Measurements from ENCODE around the gene PRR30. TPM values are rescaled to one million over a fixed set of nuclear protein-coding genes. Genes with fewer than 3 reads are reported as not detected.

Gene PRR30
- total and polyA plus RNA-seq, 2 donors from 2014 or later: not detected

- DNase-seq: no peak
- H3K27ac ChIP-seq (ENCODE audit: low read depth in 2 of 2, low read length in 2 of 2): no peak overlapping the region
- no peak overlapping the region for H3K4me3 ChIP-seq (ENCODE audit: low read length in 3 of 3)
- FAIRE-seq: no peak
- no peak overlapping the region for H3K9ac ChIP-seq (ENCODE audit: low read length in 3 of 3)
- no peaks in the 10 kb centered on the region for H3K36me3 ChIP-seq (ENCODE audit: control insufficient read depth in 2 of 3, insufficient read depth in 3 of 3, low read length in 3 of 3)
- no peaks in the 10 kb centered on the region for H3K9me3 ChIP-seq (ENCODE audit: control insufficient read depth in 2 of 3, insufficient read depth in 1 of 3, low read length in 3 of 3)
- H3K4me1 ChIP-seq (ENCODE audit: control insufficient read depth in 2 of 3, insufficient read depth in 2 of 3, low read depth in 1 of 3, low read length in 3 of 3): no peaks in the 10 kb centered on the region
- intact Hi-C loops (cut with DNase I): no loop called here
- H3K27me3 ChIP-seq (ENCODE audit: control insufficient read depth, insufficient read depth, low read length): no peaks in the 10 kb centered on the region
- TF ChIP-seq, protein P1, sequence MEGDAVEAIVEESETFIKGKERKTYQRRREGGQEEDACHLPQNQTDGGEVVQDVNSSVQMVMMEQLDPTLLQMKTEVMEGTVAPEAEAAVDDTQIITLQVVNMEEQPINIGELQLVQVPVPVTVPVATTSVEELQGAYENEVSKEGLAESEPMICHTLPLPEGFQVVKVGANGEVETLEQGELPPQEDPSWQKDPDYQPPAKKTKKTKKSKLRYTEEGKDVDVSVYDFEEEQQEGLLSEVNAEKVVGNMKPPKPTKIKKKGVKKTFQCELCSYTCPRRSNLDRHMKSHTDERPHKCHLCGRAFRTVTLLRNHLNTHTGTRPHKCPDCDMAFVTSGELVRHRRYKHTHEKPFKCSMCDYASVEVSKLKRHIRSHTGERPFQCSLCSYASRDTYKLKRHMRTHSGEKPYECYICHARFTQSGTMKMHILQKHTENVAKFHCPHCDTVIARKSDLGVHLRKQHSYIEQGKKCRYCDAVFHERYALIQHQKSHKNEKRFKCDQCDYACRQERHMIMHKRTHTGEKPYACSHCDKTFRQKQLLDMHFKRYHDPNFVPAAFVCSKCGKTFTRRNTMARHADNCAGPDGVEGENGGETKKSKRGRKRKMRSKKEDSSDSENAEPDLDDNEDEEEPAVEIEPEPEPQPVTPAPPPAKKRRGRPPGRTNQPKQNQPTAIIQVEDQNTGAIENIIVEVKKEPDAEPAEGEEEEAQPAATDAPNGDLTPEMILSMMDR (IDR thresholded peaks at IDR 0.05; ENCODE audit: borderline replicate concordance, extremely low read depth, insufficient read depth): no peak
Observed at GRCh38 chr2:27171351-27171848, 32.2 kb upstream of the PRR30 start.

- H3K9ac ChIP-seq (ENCODE audit: low read length in 3 of 3): no peak overlapping the region
- no peaks in the 10 kb centered on the region for H3K36me3 ChIP-seq (ENCODE audit: control insufficient read depth in 2 of 3, insufficient read depth in 3 of 3, low read length in 3 of 3)
- intact Hi-C loops (cut with DNase I): no loop called here
- no peak for FAIRE-seq
- TF ChIP-seq, protein P1 (IDR thresholded peaks at IDR 0.05; ENCODE audit: borderline replicate concordance, extremely low read depth, insufficient read depth): no peak
- H3K27me3 ChIP-seq (ENCODE audit: control insufficient read depth, insufficient read depth, low read length): no peaks in the 10 kb centered on the region
- DNase-seq: no peak
- no peaks in the 10 kb centered on the region for H3K9me3 ChIP-seq (ENCODE audit: control insufficient read depth in 2 of 3, insufficient read depth in 1 of 3, low read length in 3 of 3)
- no peaks in the 10 kb centered on the region for H3K4me1 ChIP-seq (ENCODE audit: control insufficient read depth in 2 of 3, insufficient read depth in 2 of 3, low read depth in 1 of 3, low read length in 3 of 3)
- H3K4me3 ChIP-seq (ENCODE audit: low read length in 3 of 3): no peak overlapping the region
- H3K27ac ChIP-seq (ENCODE audit: low read depth in 2 of 2, low read length in 2 of 2): no peak overlapping the region
Observed at GRCh38 chr2:27170581-27171337, 31.5 kb upstream of the PRR30 start.

DNA sequence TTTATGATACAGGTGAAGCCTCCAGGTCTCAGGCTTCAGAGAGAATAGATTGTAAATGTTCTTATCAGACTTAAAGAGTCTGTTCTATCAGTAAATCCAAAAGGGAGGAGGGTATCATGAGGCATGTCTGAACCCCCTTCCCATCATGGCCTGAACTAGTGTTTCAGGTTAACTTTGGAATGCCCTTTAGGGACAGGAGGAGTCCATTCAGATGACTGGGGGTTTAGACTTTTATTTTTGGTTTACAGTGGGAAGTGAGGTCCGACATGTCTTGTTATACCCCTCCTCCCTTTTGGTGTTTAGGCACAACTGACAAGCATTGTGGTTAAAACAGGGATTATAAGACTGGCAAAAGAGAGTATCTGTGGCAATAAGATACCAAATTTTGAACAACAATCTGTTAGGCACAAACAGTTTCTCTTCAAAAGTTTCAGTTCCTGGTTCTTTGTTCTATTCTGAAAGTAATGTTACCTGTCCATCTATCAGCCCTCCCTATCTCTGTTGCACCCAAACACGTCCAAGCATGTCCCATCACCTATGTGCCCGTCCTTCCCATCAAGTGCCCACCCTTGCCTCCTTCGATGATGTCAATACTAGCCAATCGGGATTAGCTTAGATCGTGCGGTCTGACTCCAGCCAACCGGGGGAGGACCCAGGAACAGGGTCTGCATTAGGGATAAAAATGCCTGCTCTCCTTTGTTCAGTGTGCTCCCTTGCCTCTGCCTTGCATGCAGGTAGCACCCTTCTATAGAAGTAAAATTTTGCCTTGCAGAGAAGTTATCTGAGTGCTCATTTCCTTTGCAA is 26.0 kb upstream of the PRR30 start:
- intact Hi-C loops (cut with DNase I): no loop called here
- Histone ChIP-seq H3K9me3 (ENCODE audit: control insufficient read depth in 2 of 3, insufficient read depth in 1 of 3, low read length in 3 of 3) (no peaks in the 10 kb centered on the region), H3K4me3 (ENCODE audit: low read length in 3 of 3) (no peak overlapping the region), H3K4me1 (ENCODE audit: control insufficient read depth in 2 of 3, insufficient read depth in 2 of 3, low read depth in 1 of 3, low read length in 3 of 3) (no peaks in the 10 kb centered on the region), H3K36me3 (ENCODE audit: control insufficient read depth in 2 of 3, insufficient read depth in 3 of 3, low read length in 3 of 3) (no peaks in the 10 kb centered on the region), H3K27ac (ENCODE audit: low read depth in 2 of 2, low read length in 2 of 2) (no peak overlapping the region), H3K9ac (ENCODE audit: low read length in 3 of 3) (no peak overlapping the region), H3K27me3 (ENCODE audit: control insufficient read depth, insufficient read depth, low read length) (no peaks in the 10 kb centered on the region)
- FAIRE-seq (no peak), DNase-seq (no peak)
- TF ChIP-seq, protein P1 (IDR thresholded peaks at IDR 0.05; ENCODE audit: borderline replicate concordance, extremely low read depth, insufficient read depth): no peak
